AG04450 (cell line): ENCODE measurements around the gene PLCB2. TPM values are rescaled to one million over a fixed set of nuclear protein-coding genes. Genes with fewer than 3 reads are reported as not detected.

ENCODE experiments used
- CTCF ChIA-PET: fragments of 300-600, 350-600 bp; formaldehyde crosslinking; extraction: SDS; loops from one replicate; lab custom pipeline; 2022; ENCODE audit warnings: antibody characterized with exemption, inconsistent platforms; lab: Charles Lee
- POLR2A ChIA-PET: fragments of 350-600 bp; formaldehyde crosslinking; extraction: SDS; loops from one replicate; lab custom pipeline; 2021; ENCODE audit warnings: antibody characterized with exemption, inconsistent platforms; lab: Yijun Ruan, JAX
- DNase-seq: peaks from one replicate; pipeline ENCODE4 v3.0.0-alpha.2; 2011; ENCODE audit warnings: low read depth, low spot score
- H3K27ac ChIP-seq: one replicate; pipeline ENCODE4 v1.5.1; 2012; ENCODE audit warnings: low read depth, low read length, control low read depth
- H3K27me3 ChIP-seq: one replicate; pipeline ENCODE4 v1.6.0; 2012; ENCODE audit warnings: low read length; ENCODE audit not compliant: control insufficient read depth, insufficient read depth
- H3K4me3 ChIP-seq: 2 replicates; pipeline ENCODE4 v1.5.1; 2011; ENCODE audit warnings: mild to moderate bottlenecking, low read depth, low read length, control low read depth
- H3K9me3 ChIP-seq: 2 replicates; pipeline ENCODE4 v1.5.1; 2012; ENCODE audit warnings: low read length; ENCODE audit not compliant: control insufficient read depth, insufficient read depth
- polyA plus RNA-seq: library from polyadenylated mRNA; depleted of rRNA; stranded (reverse); fragments of >200 nt; gene quantifications from 2 replicates; pipeline ENCODE4 v1.2.3, GENCODE V29; 2011
- TF ChIP-seq, protein P1 (sequence below): IDR thresholded peaks from 2 replicates; pipeline ENCODE4 v1.5.1; 2011; ENCODE audit warnings: low read depth, low read length, control low read depth, inconsistent platforms

Gene PLCB2
- polyA plus RNA-seq, 1 experiment, result 0.24 TPM

DNA sequence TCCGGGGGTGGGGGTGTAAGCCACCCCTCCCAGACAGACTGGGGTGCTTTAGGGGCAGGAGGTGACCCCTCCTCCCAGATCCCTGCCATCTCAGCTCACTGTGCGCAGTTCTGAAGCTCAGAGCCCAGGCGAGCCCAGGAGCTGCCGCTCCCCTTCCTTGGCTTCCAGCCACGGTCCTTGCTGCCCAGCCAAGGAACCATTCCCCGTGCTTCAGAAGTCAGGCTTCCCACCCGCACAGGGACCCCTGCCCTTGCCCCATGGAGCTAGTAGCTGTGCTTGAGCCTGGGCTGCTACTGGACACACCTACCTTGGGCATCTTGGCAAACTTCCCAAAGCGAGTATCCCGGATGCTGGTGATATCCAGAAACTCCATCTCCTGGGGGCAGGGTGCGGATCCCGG is 4.8 kb downstream of the PLCB2 start:
- no peak overlapping the region for H3K4me3 ChIP-seq
- peaks cover 67% of the 10 kb centered on the region for H3K27me3 ChIP-seq
- peaks cover 13% of the 10 kb centered on the region for H3K9me3 ChIP-seq
- ChIA-PET CTCF (interaction anchor here (0.6 to 1.2 kb wide), 4 partner anchors 20 to 120 kb away, joined by 3 to 9 read pairs (median 4); partner anchors contain the start of gene ANKRD63), POLR2A (no interaction called here)
- TF ChIP-seq, protein P1, sequence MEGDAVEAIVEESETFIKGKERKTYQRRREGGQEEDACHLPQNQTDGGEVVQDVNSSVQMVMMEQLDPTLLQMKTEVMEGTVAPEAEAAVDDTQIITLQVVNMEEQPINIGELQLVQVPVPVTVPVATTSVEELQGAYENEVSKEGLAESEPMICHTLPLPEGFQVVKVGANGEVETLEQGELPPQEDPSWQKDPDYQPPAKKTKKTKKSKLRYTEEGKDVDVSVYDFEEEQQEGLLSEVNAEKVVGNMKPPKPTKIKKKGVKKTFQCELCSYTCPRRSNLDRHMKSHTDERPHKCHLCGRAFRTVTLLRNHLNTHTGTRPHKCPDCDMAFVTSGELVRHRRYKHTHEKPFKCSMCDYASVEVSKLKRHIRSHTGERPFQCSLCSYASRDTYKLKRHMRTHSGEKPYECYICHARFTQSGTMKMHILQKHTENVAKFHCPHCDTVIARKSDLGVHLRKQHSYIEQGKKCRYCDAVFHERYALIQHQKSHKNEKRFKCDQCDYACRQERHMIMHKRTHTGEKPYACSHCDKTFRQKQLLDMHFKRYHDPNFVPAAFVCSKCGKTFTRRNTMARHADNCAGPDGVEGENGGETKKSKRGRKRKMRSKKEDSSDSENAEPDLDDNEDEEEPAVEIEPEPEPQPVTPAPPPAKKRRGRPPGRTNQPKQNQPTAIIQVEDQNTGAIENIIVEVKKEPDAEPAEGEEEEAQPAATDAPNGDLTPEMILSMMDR, result no peak
- no peak overlapping the region for H3K27ac ChIP-seq
- DNase-seq, result no peak

DNA sequence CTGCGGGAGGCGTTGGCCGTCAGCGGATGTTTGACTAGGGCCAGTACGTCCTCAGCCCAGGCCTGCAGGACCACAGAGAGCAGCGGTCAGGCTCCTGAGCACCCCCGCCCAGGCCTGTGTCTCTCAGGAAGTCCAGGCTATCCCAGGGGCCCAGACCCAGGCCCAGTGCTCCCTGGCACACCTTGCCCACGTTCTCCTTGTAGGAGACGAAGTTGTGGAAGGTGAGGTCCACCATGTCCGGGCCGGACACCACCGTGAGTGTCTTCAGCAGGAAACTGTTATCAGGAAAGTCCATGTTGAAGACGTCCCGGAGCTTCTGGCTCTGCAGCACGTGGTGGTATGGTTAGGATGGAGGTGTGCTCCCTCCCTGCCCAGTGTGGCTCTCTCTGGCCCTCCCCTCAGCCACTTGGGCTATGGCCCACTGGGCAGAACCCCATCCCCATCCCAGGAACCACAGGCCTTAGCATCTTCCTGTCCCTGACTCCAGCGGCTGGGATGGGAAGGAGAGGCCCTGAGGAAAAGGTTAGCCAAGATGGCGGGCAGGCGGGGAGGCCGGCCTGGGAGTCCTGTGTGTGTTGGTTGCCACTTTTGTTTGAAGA is 5.3 kb downstream of the PLCB2 start:
- H3K4me3 ChIP-seq, result no peak overlapping the region
- POLR2A ChIA-PET, result no interaction called here
- TF ChIP-seq, protein P1, result no peak
- peaks cover 13% of the 10 kb centered on the region for H3K9me3 ChIP-seq
- no peak for DNase-seq
- H3K27ac ChIP-seq, result no peak overlapping the region
- CTCF ChIA-PET, result interaction anchor here (1.1 to 2.1 kb wide), 4 partner anchors 8 to 28 kb away, joined by 3 to 8 read pairs (median 4); no protein-coding TSS in a partner anchor
- H3K27me3 ChIP-seq, result peaks cover 70% of the 10 kb centered on the region

DNA sequence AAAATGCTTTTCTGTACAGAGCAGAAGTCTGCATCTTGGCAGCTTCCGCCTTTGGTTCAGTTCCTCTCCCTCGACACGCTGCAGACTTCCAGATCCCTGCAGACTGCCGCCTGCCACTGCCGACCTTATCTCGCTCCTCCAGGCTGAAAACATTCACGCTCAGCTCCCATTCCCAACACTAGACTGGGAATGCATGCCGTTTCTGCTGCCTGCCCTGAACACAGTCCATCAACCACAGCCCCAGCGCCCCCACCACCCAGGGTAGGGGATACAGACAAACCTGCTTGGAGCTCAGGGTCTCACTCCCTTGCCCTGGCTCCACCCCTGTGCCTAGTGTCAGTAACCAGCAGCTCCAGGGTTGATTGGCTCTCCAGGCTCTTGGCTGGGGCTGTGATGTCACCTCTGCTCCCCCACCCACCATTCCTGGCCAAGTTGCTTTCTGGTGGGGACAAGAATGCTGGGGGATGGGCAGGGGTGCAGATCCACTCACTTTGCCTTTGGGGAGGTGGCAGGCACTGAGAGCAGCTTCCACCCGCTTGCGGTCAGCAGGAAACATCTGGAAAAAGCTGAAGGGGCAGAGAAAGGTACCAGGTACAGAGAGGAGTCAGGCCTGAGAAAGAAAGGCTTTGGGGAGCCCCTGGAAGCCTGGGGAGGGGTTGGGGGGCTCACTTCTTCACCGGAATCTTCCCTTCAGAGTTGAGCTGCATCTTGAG is 6.1 kb downstream of the PLCB2 start:
- CTCF ChIA-PET, result interaction anchor here (0.7 to 2.1 kb wide), 3 partner anchors 9 to 84 kb away, joined by 3 to 8 read pairs (median 3); no protein-coding TSS in a partner anchor
- POLR2A ChIA-PET, result no interaction called here
- TF ChIP-seq, protein P1, result no peak
- no peak for DNase-seq
- Histone ChIP-seq H3K27me3 (peaks cover 68% of the 10 kb centered on the region), H3K9me3 (peaks cover 13% of the 10 kb centered on the region), H3K27ac (no peak overlapping the region), H3K4me3 (no peak overlapping the region)

DNA sequence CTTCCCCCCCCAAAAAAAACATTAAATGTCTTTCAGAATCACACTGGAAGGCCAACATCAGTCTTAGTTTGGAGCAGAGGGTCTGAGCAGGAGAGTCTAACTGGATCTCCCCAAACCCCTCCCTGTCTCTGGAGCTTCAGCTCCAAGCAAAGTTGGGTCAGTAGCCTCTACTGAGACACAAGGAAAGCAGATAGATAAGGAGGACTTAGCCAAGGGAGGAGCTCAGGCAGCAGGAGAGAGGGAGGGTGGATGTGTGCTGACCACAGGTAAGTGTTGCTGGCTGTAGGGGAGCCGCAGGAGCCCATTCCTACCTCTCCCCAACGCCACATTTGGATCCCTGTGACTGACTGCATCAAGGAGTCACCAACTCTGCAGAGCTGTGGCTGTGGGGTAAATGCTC is 7.0 kb downstream of the PLCB2 start:
- TF ChIP-seq, protein P1, result no peak
- no peak for DNase-seq
- Histone ChIP-seq H3K27ac (no peak overlapping the region), H3K27me3 (peaks cover 70% of the 10 kb centered on the region), H3K4me3 (no peak overlapping the region), H3K9me3 (peaks cover 13% of the 10 kb centered on the region)
- ChIA-PET CTCF (interaction anchor here (0.7 to 2.1 kb wide), 3 partner anchors 10 to 83 kb away, joined by 3 to 8 read pairs (median 3); no protein-coding TSS in a partner anchor), POLR2A (no interaction called here)

DNA sequence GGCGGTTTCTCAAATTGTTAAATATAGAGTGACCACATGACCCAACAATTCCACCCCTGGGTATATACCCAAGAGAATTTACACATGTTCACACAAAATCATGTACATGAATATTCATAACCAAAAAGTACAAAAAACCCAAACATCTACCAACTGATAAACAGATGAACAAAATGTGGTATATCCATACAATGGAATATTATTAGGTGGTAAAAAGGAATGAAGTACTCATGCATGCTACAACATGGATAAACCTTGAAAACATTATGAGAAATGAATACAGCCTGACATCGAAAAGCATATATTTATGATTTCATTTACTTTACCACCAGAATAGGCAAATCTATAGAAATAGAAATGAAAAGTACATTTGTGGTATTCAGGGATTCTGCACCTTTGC is 7.4 kb downstream of the PLCB2 start:
- H3K27me3 ChIP-seq, result peaks cover 71% of the 10 kb centered on the region
- ChIA-PET CTCF (interaction anchor here (2.1 kb wide), 1 partner anchor 26 kb away, joined by 8 read pairs; no protein-coding TSS in a partner anchor), POLR2A (no interaction called here)
- no peak overlapping the region for H3K27ac ChIP-seq
- no peak for DNase-seq
- H3K9me3 ChIP-seq, result peaks cover 13% of the 10 kb centered on the region
- H3K4me3 ChIP-seq, result no peak overlapping the region
- TF ChIP-seq, protein P1, result no peak
